ENCODE results near the gene TCFL5. TPM values are rescaled to one million over a fixed set of nuclear protein-coding genes. Genes with fewer than 3 reads are reported as not detected.

Gene TCFL5
- total RNA-seq, 1 donor from 2014 or later, result 11.0 TPM

DNA sequence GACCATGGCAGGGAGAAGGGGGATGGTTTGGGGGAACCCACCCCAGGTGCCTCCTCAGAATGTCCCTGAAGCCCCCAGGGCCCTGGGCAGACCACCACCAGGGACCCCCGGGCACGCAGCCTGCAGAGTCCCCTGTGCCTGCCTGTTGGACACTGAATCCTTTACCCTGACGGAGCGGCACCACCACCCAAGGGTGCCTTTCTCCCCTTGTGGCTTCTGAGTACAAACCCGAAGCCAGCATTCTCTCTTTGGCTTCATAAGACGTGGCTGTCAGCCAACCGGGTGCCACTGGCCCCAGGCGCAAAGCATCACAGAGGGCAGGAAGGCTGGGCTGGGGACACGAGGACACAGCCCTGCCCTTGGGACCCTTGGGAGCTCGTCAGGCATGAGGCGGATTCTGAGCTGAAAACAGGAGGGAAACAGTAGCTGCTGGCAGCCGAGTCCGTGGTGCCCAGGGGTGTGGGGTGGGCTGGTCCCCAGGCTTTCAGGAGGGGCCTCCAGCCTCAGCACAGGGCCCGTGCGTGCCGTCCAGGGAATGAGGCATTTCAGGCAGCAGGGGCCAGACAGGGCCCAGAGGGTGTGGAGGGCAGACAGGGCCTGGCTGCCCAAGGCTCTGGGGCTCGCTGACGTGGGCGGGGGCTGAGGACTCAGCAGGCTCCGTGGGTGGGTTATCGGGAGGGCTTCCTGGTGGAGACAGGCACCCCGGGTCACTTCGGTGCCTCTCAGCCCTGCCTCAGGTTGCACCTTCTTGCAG lies 41.2 kb downstream of the TCFL5 start:
- Histone ChIP-seq H3K4me2 (ENCODE audit: low read length) (no peak overlapping the region), H3K4me1 (ENCODE audit: insufficient read depth, low read length) (peaks cover 37% of the 10 kb centered on the region), H4K20me1 (ENCODE audit: insufficient read depth, low read length) (no peaks in the 10 kb centered on the region), H3K27me3 (ENCODE audit: insufficient read depth, low read length) (peaks cover 15% of the 10 kb centered on the region), H3K4me3 (ENCODE audit: insufficient read depth, low read depth, low read length) (no peak overlapping the region), H3K36me3 (ENCODE audit: insufficient read depth, low read length) (no peaks in the 10 kb centered on the region), H3K9me3 (ENCODE audit: insufficient read depth, low read depth, low read length) (no peaks in the 10 kb centered on the region), H2AFZ (ENCODE audit: low read depth, low read length) (no peak overlapping the region), H3K9ac (ENCODE audit: low read length) (no peak overlapping the region), H3K27ac (ENCODE audit: low read depth, low read length) (no peak overlapping the region), H3K79me2 (ENCODE audit: insufficient read depth, low read length) (no peaks in the 10 kb centered on the region)
- no peaks in the 10 kb centered on the region for H3K36me3 Mint-ChIP-seq (ENCODE audit: low read depth, unreplicated experiment)
- peaks cover 20% of the 10 kb centered on the region for H3K4me1 Mint-ChIP-seq (ENCODE audit: low read depth, unreplicated experiment)
- no peaks in the 10 kb centered on the region for H3K9me3 Mint-ChIP-seq (ENCODE audit: unreplicated experiment)
- no peak overlapping the region for H3K4me3 Mint-ChIP-seq (ENCODE audit: unreplicated experiment)
- TF ChIP-seq, protein P1, sequence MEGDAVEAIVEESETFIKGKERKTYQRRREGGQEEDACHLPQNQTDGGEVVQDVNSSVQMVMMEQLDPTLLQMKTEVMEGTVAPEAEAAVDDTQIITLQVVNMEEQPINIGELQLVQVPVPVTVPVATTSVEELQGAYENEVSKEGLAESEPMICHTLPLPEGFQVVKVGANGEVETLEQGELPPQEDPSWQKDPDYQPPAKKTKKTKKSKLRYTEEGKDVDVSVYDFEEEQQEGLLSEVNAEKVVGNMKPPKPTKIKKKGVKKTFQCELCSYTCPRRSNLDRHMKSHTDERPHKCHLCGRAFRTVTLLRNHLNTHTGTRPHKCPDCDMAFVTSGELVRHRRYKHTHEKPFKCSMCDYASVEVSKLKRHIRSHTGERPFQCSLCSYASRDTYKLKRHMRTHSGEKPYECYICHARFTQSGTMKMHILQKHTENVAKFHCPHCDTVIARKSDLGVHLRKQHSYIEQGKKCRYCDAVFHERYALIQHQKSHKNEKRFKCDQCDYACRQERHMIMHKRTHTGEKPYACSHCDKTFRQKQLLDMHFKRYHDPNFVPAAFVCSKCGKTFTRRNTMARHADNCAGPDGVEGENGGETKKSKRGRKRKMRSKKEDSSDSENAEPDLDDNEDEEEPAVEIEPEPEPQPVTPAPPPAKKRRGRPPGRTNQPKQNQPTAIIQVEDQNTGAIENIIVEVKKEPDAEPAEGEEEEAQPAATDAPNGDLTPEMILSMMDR (IDR thresholded peaks at IDR 0.05; ENCODE audit: insufficient read depth, low read depth, low read length), result no peak
- no peak for TF ChIP-seq EZH2 (IDR thresholded peaks at IDR 0.05; ENCODE audit: insufficient read depth, low read length)
- DNase-seq (ENCODE audit: low read depth), result no peak
- no peak overlapping the region for H3K27ac Mint-ChIP-seq (ENCODE audit: unreplicated experiment)
- no peak for FAIRE-seq
- H3K27me3 Mint-ChIP-seq (ENCODE audit: low read depth, unreplicated experiment), result peaks cover 2% of the 10 kb centered on the region

DNA sequence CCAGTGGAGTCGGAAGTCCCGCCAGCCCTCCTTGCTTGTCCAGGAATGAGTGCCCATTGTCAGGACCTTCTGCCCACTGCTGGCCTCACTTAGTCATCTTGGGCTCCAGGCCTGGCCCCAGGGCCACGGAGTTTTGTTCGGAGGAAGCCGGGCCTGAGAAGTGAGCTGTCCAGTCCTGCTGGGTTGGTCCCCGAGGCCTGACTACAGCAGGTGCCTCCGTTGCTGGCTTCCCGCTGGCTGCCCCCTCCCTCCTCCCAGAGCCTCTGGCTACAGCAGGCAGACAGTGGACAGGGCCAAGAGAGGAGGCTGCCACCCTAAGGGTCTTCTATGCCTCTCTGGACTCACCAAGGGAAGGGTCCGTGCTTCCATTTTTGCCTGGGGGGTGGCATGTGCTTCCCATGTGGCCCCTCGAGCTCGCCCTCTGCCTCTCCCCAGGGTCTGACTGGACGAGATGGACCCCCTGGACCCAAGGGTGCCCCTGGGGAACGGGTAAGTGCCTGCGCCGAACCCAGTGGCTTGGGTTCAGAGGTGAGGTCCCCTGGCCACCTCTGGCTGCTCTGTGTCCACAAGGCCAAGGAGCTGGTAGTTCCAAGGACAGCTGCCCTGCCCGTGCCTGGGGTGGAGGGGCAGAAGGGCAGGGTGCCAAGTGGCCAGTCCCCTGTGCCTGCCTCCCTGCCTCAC lies 42.0 kb downstream of the TCFL5 start:
- no peak overlapping the region for H2AFZ ChIP-seq (ENCODE audit: low read depth, low read length)
- H3K9ac ChIP-seq (ENCODE audit: low read length), result no peak overlapping the region
- no peak overlapping the region for H3K4me3 ChIP-seq (ENCODE audit: insufficient read depth, low read depth, low read length)
- no peak for FAIRE-seq
- Mint-ChIP-seq H3K9me3 (ENCODE audit: unreplicated experiment) (no peaks in the 10 kb centered on the region), H3K27ac (ENCODE audit: unreplicated experiment) (no peak overlapping the region), H3K27me3 (ENCODE audit: low read depth, unreplicated experiment) (peaks cover 2% of the 10 kb centered on the region), H3K4me3 (ENCODE audit: unreplicated experiment) (no peak overlapping the region), H3K4me1 (ENCODE audit: low read depth, unreplicated experiment) (peaks cover 23% of the 10 kb centered on the region), H3K36me3 (ENCODE audit: low read depth, unreplicated experiment) (no peaks in the 10 kb centered on the region)
- no peak for DNase-seq (ENCODE audit: low read depth)
- TF ChIP-seq EZH2 (IDR thresholded peaks at IDR 0.05; ENCODE audit: insufficient read depth, low read length), result no peak
- TF ChIP-seq, protein P1 (IDR thresholded peaks at IDR 0.05; ENCODE audit: insufficient read depth, low read depth, low read length), result no peak
- no peaks in the 10 kb centered on the region for H3K9me3 ChIP-seq (ENCODE audit: insufficient read depth, low read depth, low read length)
- peaks cover under 1% of the 10 kb centered on the region for H4K20me1 ChIP-seq (ENCODE audit: insufficient read depth, low read length)
- H3K36me3 ChIP-seq (ENCODE audit: insufficient read depth, low read length), result no peaks in the 10 kb centered on the region
- peaks cover 15% of the 10 kb centered on the region for H3K27me3 ChIP-seq (ENCODE audit: insufficient read depth, low read length)
- H3K79me2 ChIP-seq (ENCODE audit: insufficient read depth, low read length), result no peaks in the 10 kb centered on the region
- H3K27ac ChIP-seq (ENCODE audit: low read depth, low read length), result no peak overlapping the region
- no peak overlapping the region for H3K4me2 ChIP-seq (ENCODE audit: low read length)
- H3K4me1 ChIP-seq (ENCODE audit: insufficient read depth, low read length), result peaks cover 40% of the 10 kb centered on the region
